GM18519 (cell line): Measurements from ENCODE around the gene TOP2A.
A peak's percentile ranks its signal among the peaks of the same experiment; 100 is the strongest.
"Not testable (repeated sequence)": the region's sequence is repeated elsewhere in the genome, so short reads cannot be mapped to it uniquely, and the experiment has no call there.

Experiments
- ATAC-seq: cut with Tn5 transposase; IDR thresholded peaks from one replicate; pipeline ENCODE4 v1.9.1; 2021; ENCODE audit warnings: mild to moderate bottlenecking, moderate library complexity; ENCODE audit not compliant: unreplicated experiment, low FRiP score

TOP2A gene

DNA sequence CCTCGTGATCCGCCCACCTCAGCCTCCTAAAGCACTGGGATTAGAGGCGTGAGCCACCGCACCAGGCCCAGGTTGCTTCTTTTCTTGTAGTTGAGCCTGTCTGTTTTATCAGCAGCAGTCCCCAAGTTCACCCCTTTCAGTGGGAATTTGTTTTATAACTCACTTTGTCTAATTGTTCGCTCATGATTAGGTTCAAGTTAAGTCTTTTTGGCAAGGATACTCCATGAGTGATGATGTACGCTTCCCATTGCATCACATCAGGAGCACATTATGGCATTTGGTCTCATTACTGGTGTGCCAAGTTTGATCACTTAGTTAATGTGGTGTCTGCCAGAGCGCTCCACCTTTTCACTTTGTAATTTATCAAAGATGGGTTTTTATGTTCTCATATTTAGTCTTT lies 38.7 kb downstream of the TOP2A start:
- no peak for ATAC-seq

DNA sequence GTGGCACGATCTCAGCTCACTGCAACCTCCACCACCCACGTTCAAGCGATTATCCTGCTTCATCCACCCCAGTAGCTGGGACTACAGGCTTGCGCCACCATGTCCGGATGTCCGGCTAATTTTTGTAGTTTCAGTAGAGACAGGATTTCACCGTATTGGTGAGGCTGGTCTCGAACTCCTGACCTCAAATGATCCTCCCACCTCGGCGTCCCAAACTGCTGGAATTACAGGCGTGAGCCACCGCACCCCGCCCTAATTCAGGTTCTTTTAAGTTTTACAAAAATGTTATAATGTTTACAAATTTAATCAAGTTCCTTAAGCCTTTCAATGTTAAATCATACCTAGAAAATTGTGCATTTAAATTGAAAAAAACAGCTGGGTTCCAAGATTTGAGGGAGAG lies 39.9 kb downstream of the TOP2A start:
- ATAC-seq, result no peak

DNA sequence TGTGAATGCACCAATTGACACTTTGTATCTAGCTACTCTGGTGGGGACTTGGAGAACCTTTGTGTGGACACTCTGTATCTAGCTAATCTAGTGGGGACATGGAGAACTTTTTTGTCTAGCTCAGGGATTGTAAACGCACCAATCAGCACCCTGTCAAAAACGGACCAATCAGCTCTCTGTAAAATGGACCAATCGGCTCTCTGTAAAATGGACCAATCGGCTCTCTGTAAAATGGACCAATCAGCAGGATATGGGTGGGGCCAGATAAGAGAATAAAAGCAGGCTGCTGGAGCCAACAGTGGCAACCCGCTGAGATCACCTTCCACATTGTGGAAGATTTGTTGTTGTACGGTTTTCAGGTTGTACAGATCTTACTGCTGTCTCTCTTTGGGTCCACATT lies 41.2 kb downstream of the TOP2A start:
- ATAC-seq, result not testable (repeated sequence)

DNA sequence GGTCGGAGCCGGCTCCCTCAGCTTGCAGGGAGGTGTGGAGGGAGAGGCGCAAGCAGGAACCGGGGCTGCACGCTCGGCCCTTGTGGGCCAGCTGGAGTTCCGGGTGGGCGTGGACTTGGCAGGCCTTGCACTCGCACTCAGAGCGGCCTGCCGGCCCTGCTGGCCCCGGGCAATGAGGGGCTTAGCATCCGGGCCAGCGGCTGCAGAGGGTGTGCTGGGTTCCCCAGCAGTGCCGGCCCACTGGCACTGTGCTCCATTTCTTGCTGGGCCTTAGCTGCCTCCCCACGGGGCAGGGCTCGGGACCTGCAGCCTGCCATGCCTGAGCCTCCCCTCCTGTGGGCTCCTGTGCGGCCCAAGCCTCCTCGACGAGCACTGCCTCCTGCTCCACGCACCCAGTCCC lies 41.9 kb downstream of the TOP2A start:
- ATAC-seq, result not testable (repeated sequence)

DNA sequence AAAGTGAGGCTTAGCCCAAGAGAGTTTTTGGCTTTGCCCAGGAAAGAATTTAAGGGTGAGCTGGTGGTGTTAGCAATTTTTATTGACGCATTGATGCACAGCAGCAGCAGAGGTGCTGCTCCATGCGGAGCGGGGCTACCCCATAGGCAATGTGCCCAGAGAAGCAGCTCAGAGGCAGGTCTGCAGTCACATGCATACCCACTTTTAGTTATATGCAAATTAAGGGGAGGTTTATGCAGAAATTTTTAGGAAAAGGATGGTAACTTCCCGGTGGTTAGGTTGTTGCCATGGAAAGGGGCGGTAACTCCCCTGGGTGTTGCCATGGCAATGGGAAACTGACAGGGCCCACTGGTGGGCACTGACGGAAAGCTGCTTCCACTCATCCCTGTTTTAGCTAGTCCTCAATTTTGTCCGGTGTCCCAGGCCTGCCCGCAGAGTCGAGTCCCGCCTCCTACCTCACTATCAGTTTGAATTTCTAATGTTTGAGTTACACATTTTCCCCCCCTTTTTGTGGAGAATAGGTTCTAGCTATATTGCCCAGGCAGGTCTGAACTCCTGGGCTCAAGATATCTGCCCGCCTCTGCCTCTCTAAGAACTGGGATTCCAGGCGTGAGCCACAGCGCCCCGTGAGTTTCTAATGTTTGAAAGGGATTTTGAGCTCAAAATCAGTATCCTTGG lies 42.7 kb downstream of the TOP2A start:
- ATAC-seq, result no peak

DNA sequence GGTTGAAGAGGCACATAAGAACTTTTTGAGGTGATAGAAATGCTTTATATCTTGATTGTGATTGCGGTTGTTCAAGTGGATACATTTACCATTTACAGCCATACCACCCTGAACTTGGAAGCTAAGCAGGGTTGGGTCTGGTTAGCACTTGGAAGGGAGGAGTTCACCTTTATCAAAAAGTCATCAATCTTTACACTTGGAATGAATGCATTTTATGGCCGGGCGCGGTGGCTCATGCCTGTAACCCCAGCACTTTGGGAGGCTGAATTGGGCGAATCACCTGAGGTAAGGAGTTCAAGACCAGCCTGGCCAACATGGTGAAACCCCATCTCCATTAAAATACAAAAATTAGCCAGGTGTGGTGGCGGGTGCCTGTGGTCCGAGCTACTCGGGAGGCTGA lies 43.7 kb downstream of the TOP2A start:
- no peak for ATAC-seq

DNA sequence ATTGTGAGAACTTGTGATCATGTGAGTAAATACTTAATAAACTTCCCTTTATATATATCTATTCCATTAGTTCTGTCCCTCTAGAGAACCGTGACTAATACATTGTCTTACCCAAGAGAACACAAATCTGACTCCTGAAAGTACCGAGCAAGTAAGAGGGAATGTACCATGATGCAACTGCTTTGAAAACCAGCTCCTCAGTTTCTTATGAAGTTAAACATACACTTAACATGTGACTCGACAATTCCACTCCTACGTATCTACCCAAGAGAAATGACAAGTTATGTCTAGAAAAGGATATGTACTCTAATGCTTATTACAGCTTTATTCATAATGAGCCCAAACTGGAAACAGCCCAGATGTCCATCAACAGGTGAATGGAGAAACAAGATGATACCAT lies 44.4 kb downstream of the TOP2A start:
- no peak for ATAC-seq

DNA sequence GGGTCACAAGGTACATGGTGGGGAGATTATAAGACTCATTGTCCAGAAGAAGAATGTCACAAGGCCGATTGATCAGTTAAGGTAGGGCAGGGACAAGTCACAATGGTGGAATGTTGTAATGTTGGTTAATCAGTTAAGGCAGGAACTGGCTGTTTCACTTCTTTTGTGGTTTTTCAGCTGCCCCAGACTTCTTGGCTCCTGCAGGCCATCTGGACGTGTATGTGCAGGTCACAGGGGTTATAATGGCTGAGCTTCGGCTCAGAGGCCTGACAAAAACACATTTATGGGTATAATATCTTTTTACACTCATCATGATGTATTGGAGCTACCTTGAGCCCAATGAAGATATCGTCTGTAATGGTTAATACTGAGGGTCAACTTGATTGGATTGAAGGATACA lies 45.1 kb downstream of the TOP2A start:
- ATAC-seq, result not testable (repeated sequence)

DNA sequence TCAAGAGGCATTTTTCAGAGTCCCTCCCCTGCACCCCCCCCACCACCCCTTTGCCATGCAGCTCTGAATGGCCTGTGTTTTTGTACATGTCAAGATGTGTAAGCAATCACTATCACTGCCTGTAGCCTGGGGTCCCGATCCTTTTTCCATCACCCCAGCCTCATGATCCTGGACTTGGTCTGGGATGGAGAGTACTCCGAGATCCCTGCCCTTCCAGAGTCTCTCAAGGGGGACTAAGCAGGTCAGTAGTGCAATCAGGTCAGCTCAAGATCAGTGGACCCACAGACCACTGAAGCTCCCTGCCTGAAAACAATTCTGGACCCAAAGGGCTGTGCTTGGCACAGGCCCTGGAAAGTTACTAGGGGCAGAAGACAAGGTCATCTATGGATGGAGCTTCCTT lies 45.7 kb downstream of the TOP2A start:
- no peak for ATAC-seq

DNA sequence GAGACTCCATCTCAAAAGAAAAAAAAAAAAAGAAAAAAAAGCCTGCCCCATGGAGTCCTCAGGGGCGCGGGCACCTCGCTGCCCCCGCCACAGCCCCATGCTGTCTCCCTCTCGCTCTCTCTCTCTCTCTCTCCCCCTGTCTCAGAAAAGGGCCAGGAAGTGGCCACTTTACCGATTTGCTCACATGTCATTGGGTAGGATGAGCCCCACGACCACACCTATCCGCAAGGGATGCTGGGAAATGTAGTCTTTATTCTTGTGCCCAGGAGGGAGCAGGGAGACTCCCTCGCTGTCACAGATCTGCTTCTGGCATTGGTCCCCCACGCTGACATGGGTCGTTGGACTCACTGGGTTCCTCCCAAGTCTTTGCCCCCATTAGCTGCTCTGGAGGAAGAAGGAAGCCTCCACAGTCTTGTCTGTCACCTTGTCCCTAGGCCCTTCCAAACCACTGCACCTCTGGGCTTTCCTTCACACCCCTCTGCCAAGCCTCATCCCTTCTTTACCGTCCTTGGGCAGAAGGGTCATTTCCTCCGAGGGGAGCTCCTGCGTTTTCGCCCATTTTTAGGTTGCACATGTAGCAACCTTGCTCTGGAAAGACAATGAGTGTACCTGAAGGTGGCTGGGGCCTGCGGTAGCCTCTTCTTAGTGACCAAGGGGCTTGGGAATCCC lies 46.3 kb downstream of the TOP2A start:
- ATAC-seq, result no peak

DNA sequence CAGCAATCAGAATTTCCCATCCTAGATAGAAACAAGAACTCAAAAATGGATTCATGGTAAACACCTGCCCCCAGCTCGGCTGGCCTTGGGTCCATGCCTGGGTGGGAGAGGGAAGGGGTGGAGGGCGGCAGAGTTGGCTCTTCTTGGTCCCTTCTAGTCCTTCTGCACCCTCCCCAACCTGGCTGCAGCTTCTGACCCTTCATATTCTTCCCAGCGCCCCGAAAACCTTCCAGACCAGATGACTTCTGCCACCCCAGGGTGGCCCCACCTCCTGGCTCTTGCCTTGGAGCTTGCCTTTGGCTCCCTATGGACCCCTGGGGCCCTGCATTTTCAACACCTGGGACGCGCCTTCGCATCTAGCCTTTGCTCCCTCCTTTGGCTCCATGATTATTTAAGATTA lies 47.8 kb downstream of the TOP2A start:
- no peak for ATAC-seq

DNA sequence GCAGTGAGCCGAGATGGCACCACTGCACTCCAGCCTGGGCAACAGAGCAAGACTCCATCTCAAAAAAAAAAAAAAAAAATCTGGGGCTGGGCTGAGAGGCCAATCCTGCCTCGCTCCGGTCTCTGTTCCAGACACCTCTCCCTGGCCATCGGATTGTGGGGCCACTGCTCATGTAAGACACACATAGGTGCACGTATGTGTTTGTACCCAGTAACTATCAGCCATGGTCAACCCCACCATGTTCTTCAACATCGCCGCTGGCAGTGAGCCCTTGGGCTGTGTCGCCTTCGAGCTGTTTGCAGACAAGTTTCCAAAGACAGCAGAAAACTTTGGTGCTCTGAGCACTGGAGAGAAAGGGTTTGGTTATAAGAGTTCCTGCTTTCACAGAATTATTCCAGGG lies 50.0 kb downstream of the TOP2A start:
- ATAC-seq, result not testable (repeated sequence)

DNA sequence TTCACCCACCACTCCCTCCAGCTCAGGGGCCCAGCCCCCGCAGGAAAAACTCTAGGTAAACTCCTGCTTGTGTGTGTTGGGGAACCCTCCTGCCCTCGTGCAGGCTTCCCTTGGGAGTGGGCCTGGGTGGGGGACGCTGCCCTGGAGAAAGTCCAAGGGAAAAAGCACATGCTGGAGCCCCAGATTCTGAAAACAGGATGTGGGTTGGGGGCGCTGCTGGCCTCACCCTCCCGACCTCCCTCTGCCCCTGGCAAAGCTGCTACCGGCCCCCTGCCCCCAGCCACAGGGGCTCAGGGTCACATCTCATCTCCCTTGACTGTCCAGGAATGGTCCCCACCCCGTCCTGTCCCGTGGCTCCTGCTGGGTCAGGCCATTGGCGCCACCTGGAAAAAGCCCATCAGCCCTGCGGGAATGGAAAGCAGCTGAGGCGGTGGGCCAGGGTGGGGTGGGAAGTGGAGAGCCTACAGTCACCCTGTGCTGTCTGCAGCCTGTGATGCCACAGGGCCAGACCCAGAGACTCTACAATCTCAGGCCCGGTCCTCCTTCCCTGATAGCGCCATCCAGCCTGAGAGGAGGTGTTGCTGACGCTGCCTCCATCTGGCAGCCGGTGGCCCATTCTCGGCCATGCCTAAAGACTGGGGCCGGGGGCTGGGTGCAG lies 50.7 kb downstream of the TOP2A start:
- ATAC-seq, result no peak

DNA sequence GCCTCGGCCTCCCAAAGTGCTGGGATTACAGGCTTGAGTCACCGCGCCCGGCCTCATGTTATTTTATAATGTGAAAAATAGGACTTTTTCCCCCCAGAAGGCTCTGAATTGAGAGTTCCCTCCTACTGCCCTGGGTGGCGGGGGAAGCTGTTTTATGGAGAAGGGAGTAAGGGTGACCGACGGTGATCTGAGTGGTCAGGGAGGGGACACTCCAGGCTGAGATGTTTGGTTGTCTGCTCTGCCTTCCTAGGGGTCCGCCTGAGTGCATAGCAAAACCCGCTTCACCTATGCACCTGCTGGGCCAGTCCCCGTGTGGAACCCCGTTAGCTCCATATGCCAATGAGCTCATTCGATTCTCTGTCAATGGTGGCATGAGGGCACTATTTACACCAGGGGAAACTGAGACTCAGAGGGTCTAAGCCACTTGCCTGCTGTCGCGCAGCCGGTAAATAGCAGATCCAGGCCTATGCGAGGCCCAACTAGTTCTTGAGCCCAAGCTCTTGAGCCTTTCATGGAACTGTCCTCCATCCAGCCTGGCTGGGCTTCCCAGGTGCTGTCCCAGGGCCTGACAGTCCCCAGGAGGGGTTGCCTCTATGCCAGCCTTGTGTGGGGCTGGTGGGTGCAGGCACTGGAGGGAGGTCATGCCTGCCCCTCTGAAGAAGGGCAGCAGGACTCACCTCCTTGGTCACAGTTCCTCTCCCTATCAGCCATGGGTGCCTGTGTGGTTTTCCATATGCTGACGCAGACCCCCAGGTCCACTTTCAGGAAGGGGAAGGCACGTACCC lies 51.4 kb downstream of the TOP2A start:
- ATAC-seq, result no peak

DNA sequence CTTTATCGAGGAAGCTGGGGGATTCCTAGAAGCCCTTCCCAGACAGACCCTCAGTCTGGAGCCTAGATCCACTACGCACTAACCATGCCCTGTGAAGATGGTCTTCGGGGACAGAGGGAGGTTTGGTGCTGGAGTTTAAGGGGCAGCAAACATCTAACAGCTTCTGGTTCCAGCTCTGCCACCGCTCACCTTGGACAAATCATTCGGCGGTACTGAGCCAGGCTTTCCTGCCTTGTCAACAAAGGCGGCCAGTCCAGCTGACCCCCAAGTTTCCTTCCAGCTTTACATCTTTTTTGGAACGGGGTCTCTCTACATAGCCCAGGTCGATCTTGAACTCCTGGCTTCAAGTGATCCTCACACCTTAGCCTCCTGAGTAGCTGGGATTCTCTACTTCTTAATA lies 52.8 kb downstream of the TOP2A start:
- ATAC-seq, result no peak

DNA sequence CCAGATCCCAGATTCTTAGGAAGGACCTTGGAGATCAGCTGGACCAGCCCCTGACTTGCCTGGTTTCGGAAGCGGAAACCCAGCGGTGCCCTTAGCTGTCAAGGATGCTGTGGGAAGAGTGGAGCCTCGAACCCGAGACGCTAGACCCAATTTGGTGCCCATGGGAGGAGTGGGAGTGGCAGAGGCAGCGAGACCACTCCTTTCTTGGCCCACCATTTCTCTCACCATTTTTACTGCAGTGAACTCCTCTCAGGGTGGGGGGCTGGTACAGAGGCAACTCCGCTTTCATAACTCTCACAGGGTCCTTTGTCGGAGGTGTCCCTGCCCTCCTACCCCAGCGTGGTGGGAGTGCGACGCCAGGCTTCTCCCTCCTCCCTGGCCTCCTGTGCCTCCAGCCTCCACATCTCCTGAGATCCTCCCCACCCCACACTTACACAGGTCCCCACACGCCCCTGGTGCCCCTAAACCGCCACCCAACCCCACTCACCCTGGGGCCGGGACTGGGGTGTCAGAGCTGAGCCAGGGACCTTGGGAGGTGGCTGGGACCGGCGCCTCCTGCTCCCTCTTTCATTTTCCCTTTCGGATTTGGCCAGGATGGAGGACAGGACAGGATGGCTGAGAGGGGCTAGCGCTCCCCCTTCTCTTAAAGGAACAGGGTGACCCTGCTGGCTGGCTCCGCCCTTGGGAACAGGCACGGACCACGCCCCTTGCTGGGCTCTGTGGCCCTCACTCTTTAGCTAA lies 53.4 kb downstream of the TOP2A start, which contains the start of gene GJD3:
Gene GJD3, minus strand, starts transcription at position 617 of the 741 bp plus-strand sequence. CDS start 922 bp downstream, outside the sequence.
- ATAC-seq, result no peak

DNA sequence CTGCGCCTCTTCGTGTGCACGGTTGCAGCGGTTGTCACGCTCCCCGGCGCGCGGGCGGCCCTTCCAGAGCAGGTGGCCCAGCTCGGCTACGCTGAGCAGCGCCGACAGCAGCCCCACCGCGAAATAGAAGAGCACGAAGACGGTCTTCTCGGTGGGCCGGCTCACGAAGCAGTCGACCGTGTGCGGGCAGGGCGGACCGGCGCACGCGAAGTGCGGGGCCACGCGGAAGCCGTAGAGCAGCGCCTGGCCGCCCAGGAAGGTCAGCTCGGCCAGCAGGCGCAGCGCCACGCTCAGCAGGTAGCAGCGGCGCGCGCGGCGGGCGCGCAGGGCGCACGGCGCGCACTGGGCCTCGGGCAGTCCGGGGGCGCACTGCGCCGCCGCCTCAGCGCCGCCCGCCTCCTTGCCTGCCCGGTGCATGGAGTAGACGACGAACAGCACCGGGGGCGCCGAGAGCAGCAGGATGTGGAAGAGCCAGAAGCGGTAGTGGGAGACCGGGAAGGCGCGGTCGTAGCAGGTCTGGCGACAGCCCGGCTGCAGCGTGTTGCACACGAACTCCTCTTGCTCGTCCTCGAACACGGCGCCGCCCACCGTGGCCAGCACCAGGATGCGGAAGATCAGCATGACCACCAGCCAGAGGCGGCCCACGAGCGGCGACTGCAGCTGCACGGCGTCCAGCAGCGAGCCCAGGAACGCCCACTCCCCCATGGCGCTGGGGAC lies 54.4 kb downstream of the TOP2A start:
- no peak for ATAC-seq

DNA sequence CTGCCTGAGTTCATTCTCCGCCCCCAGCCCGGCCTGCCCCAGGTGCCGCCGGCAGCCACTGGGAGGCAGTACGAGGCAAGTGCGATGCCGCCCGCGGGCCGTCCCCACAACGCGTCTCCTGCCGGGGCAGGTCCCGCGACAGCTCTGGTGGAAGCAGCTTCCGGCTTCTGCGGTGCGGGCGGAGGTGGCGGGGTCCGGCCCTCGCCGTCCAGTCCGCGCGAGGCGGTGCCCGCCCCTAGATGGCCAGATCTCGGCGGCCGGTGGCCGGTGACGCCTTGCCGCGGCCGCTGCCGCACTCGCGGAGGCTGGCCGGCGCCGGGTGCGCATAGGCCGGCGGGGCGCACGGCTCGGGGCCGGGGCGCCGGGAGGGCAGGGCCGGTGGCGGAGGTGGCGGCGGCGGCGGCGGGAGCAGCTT lies 55.0 kb downstream of the TOP2A start:
- ATAC-seq, result peak; percentile 45

DNA sequence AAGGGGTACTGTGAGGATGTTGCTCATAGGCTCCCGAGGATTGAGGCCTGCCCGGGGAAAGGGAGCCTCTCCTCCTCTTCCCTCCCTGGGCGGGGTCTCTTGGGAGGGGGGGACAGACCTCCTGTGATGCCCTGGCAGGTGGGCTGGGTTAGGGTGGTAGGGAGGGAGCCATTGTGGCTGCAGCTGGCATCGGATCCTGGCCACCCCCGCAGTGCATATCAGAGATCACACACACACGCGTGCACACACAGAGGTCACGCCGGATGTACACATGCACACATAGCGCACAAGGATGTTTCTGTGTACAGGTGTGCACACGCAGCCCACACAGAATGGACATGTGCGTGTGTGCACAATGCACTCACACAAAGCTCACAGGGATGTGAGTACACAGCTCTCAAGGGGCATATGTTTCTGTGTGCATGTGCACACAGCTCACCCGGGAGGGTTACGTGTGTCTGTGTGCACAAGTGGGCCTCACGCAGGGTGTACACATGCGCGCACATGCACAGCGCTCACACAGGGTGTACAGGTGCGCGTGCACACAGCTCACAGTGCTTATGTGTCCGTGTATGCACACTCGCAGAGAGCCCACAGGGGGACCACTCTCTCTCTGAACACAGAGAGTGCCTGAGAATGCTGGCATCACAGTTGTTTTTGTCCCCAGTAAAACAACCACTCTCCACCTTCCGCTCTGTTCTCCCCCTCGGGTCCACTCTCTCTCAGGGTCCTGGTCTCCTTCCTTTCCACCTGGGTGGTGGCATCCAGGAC lies 55.6 kb downstream of the TOP2A start:
- ATAC-seq, result no peak
